LNCaP clone FGC (cell line): ENCODE results near the gene KLF16.

Source experiments
- DNase-seq: peaks from one replicate; pipeline ENCODE4 v3.0.0-alpha.2; 2011; ENCODE audit warnings: low read depth
- H3K4me3 ChIP-seq: 2 replicates; pipeline ENCODE4 v1.5.1; 2011; ENCODE audit warnings: mild to moderate bottlenecking, low read depth, low read length, control low read depth
- CTCF ChIP-seq: IDR thresholded peaks from 2 replicates; pipeline ENCODE4 v1.5.1; 2012; ENCODE audit warnings: mild to moderate bottlenecking; ENCODE audit not compliant: control insufficient read depth, insufficient read depth; ENCODE audit errors: extremely low read depth

KLF16 gene

GRCh38 chr19:1871140-1871597, 7.8 kb upstream of the KLF16 start:
- no peak overlapping the region for H3K4me3 ChIP-seq
- TF ChIP-seq CTCF = 0 out of 2 replicates have a peak, but pooled peaks have one; percentile 22
- DNase-seq = peak; percentile 34

- no peak for DNase-seq
- no peak for TF ChIP-seq CTCF
- no peak overlapping the region for H3K4me3 ChIP-seq
Measured at GRCh38 chr19:1868971-1869370, 5.6 kb upstream of the KLF16 start.

- no peak for TF ChIP-seq CTCF
- DNase-seq = no peak
- no peak overlapping the region for H3K4me3 ChIP-seq
Measured at GRCh38 chr19:1867349-1867724, 4.0 kb upstream of the KLF16 start.

- no peak for TF ChIP-seq CTCF
- no peak overlapping the region for H3K4me3 ChIP-seq
- no peak for DNase-seq
Measured at GRCh38 chr19:1866693-1867348, 3.4 kb upstream of the KLF16 start.

- TF ChIP-seq CTCF = no peak
- DNase-seq = no peak
- H3K4me3 ChIP-seq = peak overlapping the region; percentile 84
Measured at GRCh38 chr19:1865172-1866010, 2.0 kb upstream of the KLF16 start.

- no peak for DNase-seq
- peak overlapping the region; percentile 84 for H3K4me3 ChIP-seq
- TF ChIP-seq CTCF = peak; percentile 80
Measured at GRCh38 chr19:1864480-1865171, 1.2 kb upstream of the KLF16 start.
